Measurements from ENCODE around the gene MEIS2. TPM values are rescaled to one million over a fixed set of nuclear protein-coding genes. Genes with fewer than 3 reads are reported as not detected.

Gene MEIS2
- total RNA-seq, 1 donor from 2014 or later, result 6.0 TPM

DNA sequence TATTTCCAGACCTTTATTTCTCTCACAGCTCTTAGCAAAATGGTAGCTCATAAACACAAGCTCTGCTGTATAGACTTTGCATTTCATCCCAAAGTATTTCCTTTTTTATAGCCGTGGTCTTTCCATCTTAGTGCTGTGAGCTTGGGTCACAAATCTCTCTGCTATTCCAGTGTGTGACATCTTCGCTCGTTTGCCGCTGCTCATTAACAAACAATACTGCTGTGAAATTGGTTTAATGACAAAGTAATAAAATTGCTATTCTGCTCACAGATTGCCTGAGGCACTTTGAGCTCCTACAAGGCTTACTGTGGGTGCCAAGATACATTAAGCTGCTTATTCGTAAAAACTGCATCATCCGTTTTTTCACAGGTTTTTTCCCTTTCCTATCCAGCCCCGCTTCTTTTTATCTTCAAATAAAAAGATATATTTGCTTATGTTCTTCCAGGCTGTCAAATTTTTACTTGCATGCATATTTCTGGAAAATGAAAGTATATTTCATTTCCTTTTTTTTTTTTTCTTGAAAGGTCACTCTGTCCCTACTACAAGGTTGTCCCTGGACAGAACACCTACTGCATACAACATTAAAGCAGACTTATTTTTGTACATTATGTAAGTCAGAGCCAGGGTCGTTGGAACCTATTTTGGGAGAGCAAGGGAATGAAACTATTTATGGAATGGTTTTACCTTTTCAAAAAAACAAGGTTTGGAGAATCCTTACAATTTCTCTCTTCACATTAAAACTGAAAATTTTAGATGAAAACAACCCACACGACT is 174.5 kb downstream of the MEIS2 start:
- peaks cover 2% of the 10 kb centered on the region for H3K4me1 Mint-ChIP-seq (ENCODE audit: low read depth, unreplicated experiment)
- H3K4me3 Mint-ChIP-seq (ENCODE audit: unreplicated experiment), result no peak overlapping the region
- H3K36me3 Mint-ChIP-seq (ENCODE audit: unreplicated experiment), result no peaks in the 10 kb centered on the region
- DNase-seq, result no peak
- TF ChIP-seq, protein P1, sequence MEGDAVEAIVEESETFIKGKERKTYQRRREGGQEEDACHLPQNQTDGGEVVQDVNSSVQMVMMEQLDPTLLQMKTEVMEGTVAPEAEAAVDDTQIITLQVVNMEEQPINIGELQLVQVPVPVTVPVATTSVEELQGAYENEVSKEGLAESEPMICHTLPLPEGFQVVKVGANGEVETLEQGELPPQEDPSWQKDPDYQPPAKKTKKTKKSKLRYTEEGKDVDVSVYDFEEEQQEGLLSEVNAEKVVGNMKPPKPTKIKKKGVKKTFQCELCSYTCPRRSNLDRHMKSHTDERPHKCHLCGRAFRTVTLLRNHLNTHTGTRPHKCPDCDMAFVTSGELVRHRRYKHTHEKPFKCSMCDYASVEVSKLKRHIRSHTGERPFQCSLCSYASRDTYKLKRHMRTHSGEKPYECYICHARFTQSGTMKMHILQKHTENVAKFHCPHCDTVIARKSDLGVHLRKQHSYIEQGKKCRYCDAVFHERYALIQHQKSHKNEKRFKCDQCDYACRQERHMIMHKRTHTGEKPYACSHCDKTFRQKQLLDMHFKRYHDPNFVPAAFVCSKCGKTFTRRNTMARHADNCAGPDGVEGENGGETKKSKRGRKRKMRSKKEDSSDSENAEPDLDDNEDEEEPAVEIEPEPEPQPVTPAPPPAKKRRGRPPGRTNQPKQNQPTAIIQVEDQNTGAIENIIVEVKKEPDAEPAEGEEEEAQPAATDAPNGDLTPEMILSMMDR (IDR thresholded peaks at IDR 0.05; ENCODE audit: partially characterized antibody, unreplicated experiment), result no peak
- H3K27me3 Mint-ChIP-seq (ENCODE audit: unreplicated experiment), result no peaks in the 10 kb centered on the region
- no peak overlapping the region for H3K27ac Mint-ChIP-seq (ENCODE audit: unreplicated experiment)
- peaks cover 2% of the 10 kb centered on the region for H3K9me3 Mint-ChIP-seq (ENCODE audit: unreplicated experiment)

DNA sequence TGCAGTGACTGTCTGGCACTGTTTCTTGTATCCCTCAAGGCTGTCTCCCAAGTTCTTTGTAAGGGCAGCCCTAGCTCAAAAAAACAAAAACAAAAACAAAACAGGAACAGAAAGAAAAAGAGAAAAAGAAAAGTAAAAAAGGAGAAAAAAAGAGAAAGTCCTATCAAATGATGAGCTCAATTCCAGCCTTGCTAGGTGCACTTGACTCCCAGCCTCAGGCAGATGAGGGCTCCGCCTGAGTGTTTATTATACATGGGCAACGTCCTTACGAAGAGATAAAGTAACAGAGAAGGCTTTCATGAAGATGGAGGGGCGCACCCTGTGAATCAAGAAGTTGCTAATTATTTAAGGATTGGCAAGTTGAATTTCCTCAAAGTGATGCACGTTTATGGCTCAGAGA is 175.3 kb downstream of the MEIS2 start:
- no peak for DNase-seq
- peaks cover 2% of the 10 kb centered on the region for H3K9me3 Mint-ChIP-seq (ENCODE audit: unreplicated experiment)
- H3K36me3 Mint-ChIP-seq (ENCODE audit: unreplicated experiment), result no peaks in the 10 kb centered on the region
- H3K27ac Mint-ChIP-seq (ENCODE audit: unreplicated experiment), result no peak overlapping the region
- H3K4me1 Mint-ChIP-seq (ENCODE audit: low read depth, unreplicated experiment), result peaks cover 2% of the 10 kb centered on the region
- H3K4me3 Mint-ChIP-seq (ENCODE audit: unreplicated experiment), result no peak overlapping the region
- H3K27me3 Mint-ChIP-seq (ENCODE audit: unreplicated experiment), result no peaks in the 10 kb centered on the region
- TF ChIP-seq, protein P1 (IDR thresholded peaks at IDR 0.05; ENCODE audit: partially characterized antibody, unreplicated experiment), result no peak

DNA sequence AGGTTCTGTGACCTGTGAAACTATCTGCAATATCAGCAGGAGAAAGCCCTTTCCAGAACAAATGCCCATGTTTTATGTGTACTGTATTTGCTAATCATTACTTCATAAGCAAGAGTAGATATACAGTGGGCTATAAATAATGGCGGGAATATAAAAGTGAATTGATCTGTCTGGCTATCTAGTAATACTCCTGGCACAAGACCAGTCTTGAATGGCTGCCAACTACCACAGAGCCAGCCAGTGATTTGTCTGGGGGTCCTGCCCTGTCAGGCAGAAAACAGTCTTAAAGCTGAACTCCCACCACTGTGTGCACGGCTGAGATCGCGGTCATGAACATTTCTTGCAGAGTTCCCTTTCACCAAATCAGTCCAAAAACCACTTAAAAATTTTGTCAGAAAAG is 176.3 kb downstream of the MEIS2 start:
- no peak for DNase-seq
- Mint-ChIP-seq H3K36me3 (ENCODE audit: unreplicated experiment) (no peaks in the 10 kb centered on the region), H3K27ac (ENCODE audit: unreplicated experiment) (no peak overlapping the region), H3K27me3 (ENCODE audit: unreplicated experiment) (no peaks in the 10 kb centered on the region), H3K4me3 (ENCODE audit: unreplicated experiment) (no peak overlapping the region), H3K9me3 (ENCODE audit: unreplicated experiment) (peaks cover 2% of the 10 kb centered on the region), H3K4me1 (ENCODE audit: low read depth, unreplicated experiment) (peaks cover 2% of the 10 kb centered on the region)
- TF ChIP-seq, protein P1 (IDR thresholded peaks at IDR 0.05; ENCODE audit: partially characterized antibody, unreplicated experiment), result no peak

GRCh38 chr15:36921484-36922091 is 178.8 kb downstream of the MEIS2 start:
- TF ChIP-seq, protein P1 (IDR thresholded peaks at IDR 0.05; ENCODE audit: partially characterized antibody, unreplicated experiment), result no peak
- H3K27ac Mint-ChIP-seq (ENCODE audit: unreplicated experiment), result no peak overlapping the region

More at GRCh38 chr15:36921484-36922091, 178.8 kb downstream of the MEIS2 start:
- Mint-ChIP-seq H3K4me1 (ENCODE audit: low read depth, unreplicated experiment) (peaks cover 2% of the 10 kb centered on the region), H3K4me3 (ENCODE audit: unreplicated experiment) (no peak overlapping the region), H3K9me3 (ENCODE audit: unreplicated experiment) (peaks cover 2% of the 10 kb centered on the region), H3K36me3 (ENCODE audit: unreplicated experiment) (no peaks in the 10 kb centered on the region), H3K27me3 (ENCODE audit: unreplicated experiment) (no peaks in the 10 kb centered on the region)
- DNase-seq, result no peak
